Breast epithelium (tissue), 3 donors: ENCODE data around the gene HSD3B2.

Experiments
- CTCF ChIP-seq, 3 donors: fragments of 450-650 bp; IDR thresholded peaks; one replicate each; pipeline ENCODE4 v1.5.1; 2016 to 2017; ENCODE audit warnings: antibody characterized with exemption in 3 of 3, mild to moderate bottlenecking in 3 of 3, moderate library complexity in 3 of 3
- POLR2A ChIP-seq: fragments of 450-650 bp; IDR thresholded peaks from one replicate; pipeline ENCODE4 v1.6.1; 2016; ENCODE audit warnings: antibody characterized with exemption, mild to moderate bottlenecking, moderate library complexity

GRCh38 chr1:119435052-119435451 lies 20.1 kb downstream of the HSD3B2 start:
- TF ChIP-seq CTCF (IDR thresholded peaks at IDR 0.05) (no peak), POLR2A (no peak)
